ENCODE data around the gene TTC22.

TTC22 gene

GRCh38 chr1:54736685-54737084 is 64.4 kb downstream of the TTC22 start:
- Histone ChIP-seq H4K20me1 (ENCODE audit: insufficient read depth, low read length) (no peaks in the 10 kb centered on the region), H3K4me2 (ENCODE audit: low read length) (no peak overlapping the region), H3K79me2 (ENCODE audit: insufficient read depth, low read length) (no peaks in the 10 kb centered on the region), H2AFZ (ENCODE audit: low read length) (no peak overlapping the region), H3K27me3 (ENCODE audit: insufficient read depth, low read length) (no peaks in the 10 kb centered on the region), H3K4me3 (ENCODE audit: low read depth, low read length, poor library complexity, severe bottlenecking) (no peak overlapping the region), H3K9me3 (ENCODE audit: low read length) (no peaks in the 10 kb centered on the region), H3K4me1 (ENCODE audit: insufficient read depth, low read length, severe bottlenecking) (no peaks in the 10 kb centered on the region), H3K9ac (ENCODE audit: low read length) (no peak overlapping the region), H3F3A (ENCODE audit: insufficient read depth, low read length) (no peaks in the 10 kb centered on the region), H3K36me3 (ENCODE audit: insufficient read depth, low read length) (peaks cover 67% of the 10 kb centered on the region), H3K9me2 (ENCODE audit: low read depth, low read length) (no peaks in the 10 kb centered on the region), H3K27ac (ENCODE audit: low read depth, low read length, poor library complexity, severe bottlenecking) (no peak overlapping the region)
- no peak for TF ChIP-seq CTCF (IDR thresholded peaks at IDR 0.05; ENCODE audit: low read length)
- TF ChIP-seq EZH2 (IDR thresholded peaks at IDR 0.05; ENCODE audit: borderline replicate concordance, low read length) = no peak
